ENCODE measurements around the gene JAG1.

DNA sequence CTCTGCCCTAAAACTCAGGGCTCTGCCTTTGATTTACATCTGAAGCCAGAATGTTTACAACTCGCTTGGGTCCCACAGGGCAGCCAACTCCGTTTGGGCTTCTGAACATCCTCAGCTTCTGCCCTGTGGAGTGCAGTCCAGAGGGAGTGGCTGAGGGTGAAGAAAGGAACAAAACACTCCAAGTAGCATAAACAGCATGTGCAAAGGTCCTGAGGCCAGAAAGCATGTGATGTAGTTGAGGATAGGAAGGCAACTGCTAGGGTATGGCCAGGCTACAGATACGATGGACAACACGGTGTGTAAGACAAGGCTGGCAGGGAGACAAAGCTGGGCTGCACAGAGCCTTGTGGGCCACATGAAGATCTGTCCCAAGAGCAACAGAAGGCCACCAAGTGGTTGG lies 12.5 kb downstream of the JAG1 start:
- no peak for TF ChIP-seq SIN3A (IDR thresholded peaks at IDR 0.05; ENCODE audit: borderline replicate concordance in 2 of 2, control insufficient read depth in 1 of 2, low read depth in 2 of 2, low read length in 2 of 2)
- no peak for TF ChIP-seq CHD2 (IDR thresholded peaks at IDR 0.05; ENCODE audit: low read depth, low read length)
- no peak for TF ChIP-seq MECOM (CRISPR knock-in tag; IDR thresholded peaks at IDR 0.05)
- no peak for TF ChIP-seq POLR2AphosphoS5 (IDR thresholded peaks at IDR 0.05; ENCODE audit: control insufficient read depth, insufficient read depth, low read depth, low read length)

Data from K562 (cell line).